ENCODE data around the gene CNOT3.
A peak's percentile ranks its signal among the peaks of the same experiment; 100 is the strongest.

Gene CNOT3

DNA sequence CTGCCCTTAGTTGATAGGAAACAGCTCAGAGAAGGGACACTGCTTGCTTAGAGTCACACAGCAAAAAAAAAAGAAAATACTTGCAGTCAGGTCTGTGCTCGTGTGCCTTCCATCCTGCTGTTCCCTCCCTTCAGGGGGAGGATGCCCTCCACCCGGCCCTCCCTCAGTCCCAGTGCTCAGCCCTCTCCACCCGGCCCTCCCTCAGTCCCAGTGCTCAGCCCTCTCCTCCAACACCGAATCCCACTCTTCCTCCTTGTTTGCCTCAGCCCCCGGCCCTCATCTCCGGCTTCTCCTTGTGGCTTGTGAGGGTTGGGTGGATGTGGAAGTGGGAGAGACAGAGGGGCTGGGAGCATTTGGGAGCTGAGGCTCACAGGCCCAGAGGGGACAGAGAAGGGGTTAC is 27.9 kb upstream of the CNOT3 start:
- Histone ChIP-seq H3K36me3 (ENCODE audit: control insufficient read depth, insufficient read depth, low read length) (no peaks in the 10 kb centered on the region), H3K9ac (no peak overlapping the region), H3K79me2 (peaks cover 5% of the 10 kb centered on the region)

GRCh38 chr19:54114340-54115108 is 23.0 kb upstream of the CNOT3 start:
- TF ChIP-seq, protein P1, sequence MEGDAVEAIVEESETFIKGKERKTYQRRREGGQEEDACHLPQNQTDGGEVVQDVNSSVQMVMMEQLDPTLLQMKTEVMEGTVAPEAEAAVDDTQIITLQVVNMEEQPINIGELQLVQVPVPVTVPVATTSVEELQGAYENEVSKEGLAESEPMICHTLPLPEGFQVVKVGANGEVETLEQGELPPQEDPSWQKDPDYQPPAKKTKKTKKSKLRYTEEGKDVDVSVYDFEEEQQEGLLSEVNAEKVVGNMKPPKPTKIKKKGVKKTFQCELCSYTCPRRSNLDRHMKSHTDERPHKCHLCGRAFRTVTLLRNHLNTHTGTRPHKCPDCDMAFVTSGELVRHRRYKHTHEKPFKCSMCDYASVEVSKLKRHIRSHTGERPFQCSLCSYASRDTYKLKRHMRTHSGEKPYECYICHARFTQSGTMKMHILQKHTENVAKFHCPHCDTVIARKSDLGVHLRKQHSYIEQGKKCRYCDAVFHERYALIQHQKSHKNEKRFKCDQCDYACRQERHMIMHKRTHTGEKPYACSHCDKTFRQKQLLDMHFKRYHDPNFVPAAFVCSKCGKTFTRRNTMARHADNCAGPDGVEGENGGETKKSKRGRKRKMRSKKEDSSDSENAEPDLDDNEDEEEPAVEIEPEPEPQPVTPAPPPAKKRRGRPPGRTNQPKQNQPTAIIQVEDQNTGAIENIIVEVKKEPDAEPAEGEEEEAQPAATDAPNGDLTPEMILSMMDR (IDR thresholded peaks at IDR 0.05): no peak
- Histone ChIP-seq H3K27ac (no peak overlapping the region), H3K4me3 (ENCODE audit: low read depth, low read length) (peak overlapping the region; percentile 95)

More for the DNA sequence above, 27.9 kb upstream of the CNOT3 start:
- Histone ChIP-seq H3K4me2 (ENCODE audit: low read length) (no peak overlapping the region), H3K4me1 (no peaks in the 10 kb centered on the region), H3K9me3 (ENCODE audit: control insufficient read depth, low read length) (no peaks in the 10 kb centered on the region), H3K27ac (no peak overlapping the region), H3K27me3 (ENCODE audit: control insufficient read depth, insufficient read depth, low read length) (no peaks in the 10 kb centered on the region), H3K4me3 (ENCODE audit: low read depth, low read length) (no peak overlapping the region), H2AFZ (no peak overlapping the region)
- TF ChIP-seq, protein P1 (IDR thresholded peaks at IDR 0.05): no peak

GRCh38 chr19:54115109-54116063 is 22.2 kb upstream of the CNOT3 start, which contains the start of the genes PRPF31 and TFPT:
Gene PRPF31 (plus strand): TSS chr19:54115754. CDS start chr19:54118279, 2,525 bp downstream.
Gene TFPT (minus strand): TSS chr19:54115657. CDS start chr19:54115269, 388 bp downstream.
- H3K9me3 ChIP-seq (ENCODE audit: control insufficient read depth, low read length): no peaks in the 10 kb centered on the region
- H3K27me3 ChIP-seq (ENCODE audit: control insufficient read depth, insufficient read depth, low read length): no peaks in the 10 kb centered on the region

More at GRCh38 chr19:54114340-54115108, 23.0 kb upstream of the CNOT3 start:
- Histone ChIP-seq H3K4me1 (peaks cover 6% of the 10 kb centered on the region), H3K27me3 (ENCODE audit: control insufficient read depth, insufficient read depth, low read length) (no peaks in the 10 kb centered on the region), H3K79me2 (peaks cover 10% of the 10 kb centered on the region), H3K9ac (no peak overlapping the region), H2AFZ (peak overlapping the region; percentile 76), H3K4me2 (ENCODE audit: low read length) (peak overlapping the region; percentile 86), H3K9me3 (ENCODE audit: control insufficient read depth, low read length) (no peaks in the 10 kb centered on the region), H3K36me3 (ENCODE audit: control insufficient read depth, insufficient read depth, low read length) (no peaks in the 10 kb centered on the region)

GRCh38 chr19:54121259-54121658 is 16.3 kb upstream of the CNOT3 start:
- peaks cover 4% of the 10 kb centered on the region for H3K4me1 ChIP-seq
- no peak overlapping the region for H2AFZ ChIP-seq
- no peak overlapping the region for H3K27ac ChIP-seq
- no peak overlapping the region for H3K9ac ChIP-seq
- no peaks in the 10 kb centered on the region for H3K9me3 ChIP-seq (ENCODE audit: control insufficient read depth, low read length)
- no peaks in the 10 kb centered on the region for H3K27me3 ChIP-seq (ENCODE audit: control insufficient read depth, insufficient read depth, low read length)
- no peaks in the 10 kb centered on the region for H3K36me3 ChIP-seq (ENCODE audit: control insufficient read depth, insufficient read depth, low read length)
- no peak overlapping the region for H3K4me2 ChIP-seq (ENCODE audit: low read length)
- H3K4me3 ChIP-seq (ENCODE audit: low read depth, low read length): no peak overlapping the region
- H3K79me2 ChIP-seq: peaks cover 4% of the 10 kb centered on the region
- TF ChIP-seq, protein P1 (IDR thresholded peaks at IDR 0.05): no peak

More at GRCh38 chr19:54115109-54116063, 22.2 kb upstream of the CNOT3 start, which contains the start of the genes PRPF31 and TFPT:
- H3K27ac ChIP-seq: peak within 1 kb of the TSS; percentile 86
- H3K4me2 ChIP-seq (ENCODE audit: low read length): peak within 1 kb of the TSS; percentile 86
- H3K9ac ChIP-seq: peak within 1 kb of the TSS; percentile 49
- H3K4me3 ChIP-seq (ENCODE audit: low read depth, low read length): peak within 1 kb of the TSS; percentile 95
- no peaks in the 10 kb centered on the region for H3K36me3 ChIP-seq (ENCODE audit: control insufficient read depth, insufficient read depth, low read length)
- H3K79me2 ChIP-seq: peaks cover 10% of the 10 kb centered on the region
- H2AFZ ChIP-seq: peak within 1 kb of the TSS; percentile 76
- TF ChIP-seq, protein P1 (IDR thresholded peaks at IDR 0.05): no peak
- peaks cover 6% of the 10 kb centered on the region for H3K4me1 ChIP-seq

Measured in parathyroid adenoma (tissue), 2 donors.